GM21619 (cell line): Measurements from ENCODE around the gene EGFR.
A peak's percentile ranks its signal among the peaks of the same experiment; 100 is the strongest.

ENCODE experiments used
- ATAC-seq: cut with Tn5 transposase; IDR thresholded peaks from one replicate; pipeline ENCODE4 v1.9.1; 2021; ENCODE audit not compliant: unreplicated experiment

Gene EGFR

GRCh38 chr7:55121249-55121648 lies 102.4 kb downstream of the EGFR start:
- no peak for ATAC-seq

GRCh38 chr7:55122263-55122662 lies 103.4 kb downstream of the EGFR start:
- ATAC-seq = no peak

- no peak for ATAC-seq
Observed at GRCh38 chr7:55124989-55125875, 106.4 kb downstream of the EGFR start.

GRCh38 chr7:55127135-55127551 lies 108.3 kb downstream of the EGFR start:
- ATAC-seq = no peak

GRCh38 chr7:55127622-55128081 lies 108.8 kb downstream of the EGFR start:
- no peak for ATAC-seq

GRCh38 chr7:55128693-55129394 lies 110.0 kb downstream of the EGFR start:
- ATAC-seq = no peak

GRCh38 chr7:55129541-55130394 lies 111.0 kb downstream of the EGFR start:
- ATAC-seq = no peak

GRCh38 chr7:55130395-55131141 lies 111.8 kb downstream of the EGFR start:
- ATAC-seq = no peak

GRCh38 chr7:55131142-55131929 lies 112.5 kb downstream of the EGFR start:
- ATAC-seq = no peak

- no peak for ATAC-seq
Observed at GRCh38 chr7:55132550-55132889, 113.7 kb downstream of the EGFR start.

- ATAC-seq = no peak
Observed at GRCh38 chr7:55132890-55133551, 114.2 kb downstream of the EGFR start.

GRCh38 chr7:55133630-55134358 lies 115.0 kb downstream of the EGFR start:
- ATAC-seq = no peak

GRCh38 chr7:55134359-55134725 lies 115.5 kb downstream of the EGFR start:
- no peak for ATAC-seq

- no peak for ATAC-seq
Observed at GRCh38 chr7:55134786-55135185, 116.0 kb downstream of the EGFR start.

- ATAC-seq = no peak
Observed at GRCh38 chr7:55135462-55135861, 116.6 kb downstream of the EGFR start.

- ATAC-seq = no peak
Observed at GRCh38 chr7:55138663-55139062, 119.8 kb downstream of the EGFR start.

GRCh38 chr7:55140221-55140940 lies 121.6 kb downstream of the EGFR start:
- ATAC-seq = peak; percentile 96

GRCh38 chr7:55140941-55141278 lies 122.1 kb downstream of the EGFR start:
- ATAC-seq = no peak
